ENCODE measurements around the gene EP300.

- TF ChIP-seq, protein P1, sequence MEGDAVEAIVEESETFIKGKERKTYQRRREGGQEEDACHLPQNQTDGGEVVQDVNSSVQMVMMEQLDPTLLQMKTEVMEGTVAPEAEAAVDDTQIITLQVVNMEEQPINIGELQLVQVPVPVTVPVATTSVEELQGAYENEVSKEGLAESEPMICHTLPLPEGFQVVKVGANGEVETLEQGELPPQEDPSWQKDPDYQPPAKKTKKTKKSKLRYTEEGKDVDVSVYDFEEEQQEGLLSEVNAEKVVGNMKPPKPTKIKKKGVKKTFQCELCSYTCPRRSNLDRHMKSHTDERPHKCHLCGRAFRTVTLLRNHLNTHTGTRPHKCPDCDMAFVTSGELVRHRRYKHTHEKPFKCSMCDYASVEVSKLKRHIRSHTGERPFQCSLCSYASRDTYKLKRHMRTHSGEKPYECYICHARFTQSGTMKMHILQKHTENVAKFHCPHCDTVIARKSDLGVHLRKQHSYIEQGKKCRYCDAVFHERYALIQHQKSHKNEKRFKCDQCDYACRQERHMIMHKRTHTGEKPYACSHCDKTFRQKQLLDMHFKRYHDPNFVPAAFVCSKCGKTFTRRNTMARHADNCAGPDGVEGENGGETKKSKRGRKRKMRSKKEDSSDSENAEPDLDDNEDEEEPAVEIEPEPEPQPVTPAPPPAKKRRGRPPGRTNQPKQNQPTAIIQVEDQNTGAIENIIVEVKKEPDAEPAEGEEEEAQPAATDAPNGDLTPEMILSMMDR (tag by site-specific recombination; IDR thresholded peaks at IDR 0.05), result no peak
- TF ChIP-seq ZNF248 (tag by site-specific recombination; IDR thresholded peaks at IDR 0.05) (no peak), ZFP41 (tag by site-specific recombination; IDR thresholded peaks at IDR 0.05; ENCODE audit: borderline replicate concordance) (no peak), SP2 (tag by site-specific recombination; IDR thresholded peaks at IDR 0.05) (no peak), PBX3 (CRISPR knock-in tag; IDR thresholded peaks at IDR 0.05) (no peak), FEZF1 (tag by site-specific recombination; IDR thresholded peaks at IDR 0.05) (no peak)
Measured at GRCh38 chr22:41096841-41097240, 4.4 kb downstream of the EP300 start.

All from HEK293 (cell line).